MM.1S (cell line): ENCODE data around the gene PGBD5.

Experiments used
- DNase-seq: peaks from one replicate; pipeline ENCODE4 v3.0.0-alpha.2; 2015
- H2AFZ ChIP-seq: fragments of 300-600 bp; sonication (generic); 2 replicates; pipeline ENCODE4 v1.6.0; 2016; ENCODE audit warnings: antibody characterized with exemption, low read length
- H3F3A ChIP-seq: fragments of 300-600 bp; sonication (generic); 2 replicates; pipeline ENCODE4 v1.6.1; 2016; ENCODE audit warnings: mild to moderate bottlenecking, antibody characterized with exemption, low read length, moderate library complexity, mixed read lengths; ENCODE audit not compliant: insufficient read depth
- H3K27ac ChIP-seq: fragments of 300-600 bp; sonication (generic); 2 replicates; pipeline ENCODE4 v1.5.1; 2016; ENCODE audit warnings: mild to moderate bottlenecking, low read length
- H3K27me3 ChIP-seq: fragments of 300-600 bp; sonication (generic); replicated peaks from 2 replicates; pipeline ENCODE4 v1.6.0; 2016; ENCODE audit warnings: low read length; ENCODE audit not compliant: insufficient read depth
- H3K36me3 ChIP-seq: fragments of 300-600 bp; sonication (generic); replicated peaks from 2 replicates; pipeline ENCODE4 v1.6.1; 2016; ENCODE audit warnings: mild to moderate bottlenecking, low read length, mixed read lengths; ENCODE audit not compliant: insufficient read depth
- H3K4me1 ChIP-seq: fragments of 300-600 bp; sonication (generic); 2 replicates; pipeline ENCODE4 v1.6.1; 2016; ENCODE audit warnings: low read length, mixed read lengths
- H3K4me2 ChIP-seq: fragments of 300-600 bp; sonication (generic); 2 replicates; pipeline ENCODE4 v1.6.0; 2016; ENCODE audit warnings: low read depth, low read length
- H3K4me3 ChIP-seq: fragments of 300-600 bp; sonication (generic); 2 replicates; pipeline ENCODE4 v1.5.1; 2016; ENCODE audit warnings: low read length, mixed read lengths
- H3K79me2 ChIP-seq: fragments of 300-600 bp; sonication (generic); 2 replicates; pipeline ENCODE4 v1.6.1; 2016; ENCODE audit warnings: mixed run types, low read length, mixed read lengths
- H3K9ac ChIP-seq: fragments of 300-600 bp; sonication (generic); 2 replicates; pipeline ENCODE4 v1.6.1; 2016; ENCODE audit warnings: low read length, mixed read lengths
- H3K9me2 ChIP-seq: fragments of 300-600 bp; sonication (generic); replicated peaks from 2 replicates; pipeline ENCODE4 v1.6.1; 2016; ENCODE audit warnings: mild to moderate bottlenecking, low read length, mixed read lengths; ENCODE audit not compliant: insufficient read depth
- H3K9me3 ChIP-seq: fragments of 300-600 bp; sonication (generic); replicated peaks from 2 replicates; pipeline ENCODE4 v1.6.1; 2016; ENCODE audit warnings: mild to moderate bottlenecking, low read length, mixed read lengths; ENCODE audit not compliant: insufficient read depth
- H4K20me1 ChIP-seq: fragments of 300-600 bp; sonication (generic); 2 replicates; pipeline ENCODE4 v1.6.1; 2016; ENCODE audit warnings: mild to moderate bottlenecking, low read length, moderate library complexity, mixed read lengths; ENCODE audit not compliant: insufficient read depth
- EZH2 ChIP-seq: fragments of 300-600 bp; sonication (generic); optimal IDR thresholded peaks from 2 replicates; pipeline ENCODE3; 2017; ENCODE audit warnings: low read depth, mild to moderate bottlenecking, antibody characterized with exemption, low read length, mixed read lengths
- EZH2phosphoT487 ChIP-seq: fragments of 300-600 bp; sonication (generic); IDR thresholded peaks from 2 replicates; pipeline ENCODE4 v1.6.1; 2018; ENCODE audit warnings: antibody characterized with exemption, low read length
- TF ChIP-seq, protein P1 (sequence below): fragments of 300-600 bp; sonication (generic); IDR thresholded peaks from 2 replicates; pipeline ENCODE4 v1.5.1; 2016; ENCODE audit warnings: antibody characterized with exemption, low read length, mixed read lengths

PGBD5 gene

DNA sequence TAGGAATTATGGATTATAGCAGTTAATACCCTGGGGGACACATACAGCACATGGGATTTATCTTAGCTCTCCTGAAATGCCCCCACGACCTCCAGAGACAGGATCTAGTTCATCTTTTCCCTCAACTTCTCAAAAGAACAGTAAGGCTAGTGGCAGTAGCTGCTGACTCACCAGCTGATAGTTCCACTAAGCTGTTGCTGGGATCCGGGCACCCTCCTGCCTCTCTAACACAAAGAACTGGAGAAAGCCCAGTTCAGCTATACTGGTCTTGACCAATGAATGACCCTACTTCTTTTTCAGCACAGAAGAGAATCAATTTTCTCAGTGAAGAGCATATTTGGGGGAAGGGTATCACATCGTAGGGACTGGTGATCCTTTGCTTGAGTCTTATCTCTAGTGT, 84.1 kb downstream of the PGBD5 start:
- H3K4me2 ChIP-seq: no peak overlapping the region
- H3K9ac ChIP-seq: no peak overlapping the region
- no peaks in the 10 kb centered on the region for H3K9me2 ChIP-seq
- H3K36me3 ChIP-seq: no peaks in the 10 kb centered on the region
- H3K9me3 ChIP-seq: no peaks in the 10 kb centered on the region
- no peaks in the 10 kb centered on the region for H3F3A ChIP-seq
- no peaks in the 10 kb centered on the region for H3K27me3 ChIP-seq
- no peak for DNase-seq
- H3K4me1 ChIP-seq: no peaks in the 10 kb centered on the region
- no peaks in the 10 kb centered on the region for H4K20me1 ChIP-seq
- no peak overlapping the region for H3K27ac ChIP-seq
- no peak overlapping the region for H2AFZ ChIP-seq
- no peak overlapping the region for H3K4me3 ChIP-seq
- TF ChIP-seq EZH2phosphoT487 (no peak), EZH2 (no peak)
- TF ChIP-seq, protein P1, sequence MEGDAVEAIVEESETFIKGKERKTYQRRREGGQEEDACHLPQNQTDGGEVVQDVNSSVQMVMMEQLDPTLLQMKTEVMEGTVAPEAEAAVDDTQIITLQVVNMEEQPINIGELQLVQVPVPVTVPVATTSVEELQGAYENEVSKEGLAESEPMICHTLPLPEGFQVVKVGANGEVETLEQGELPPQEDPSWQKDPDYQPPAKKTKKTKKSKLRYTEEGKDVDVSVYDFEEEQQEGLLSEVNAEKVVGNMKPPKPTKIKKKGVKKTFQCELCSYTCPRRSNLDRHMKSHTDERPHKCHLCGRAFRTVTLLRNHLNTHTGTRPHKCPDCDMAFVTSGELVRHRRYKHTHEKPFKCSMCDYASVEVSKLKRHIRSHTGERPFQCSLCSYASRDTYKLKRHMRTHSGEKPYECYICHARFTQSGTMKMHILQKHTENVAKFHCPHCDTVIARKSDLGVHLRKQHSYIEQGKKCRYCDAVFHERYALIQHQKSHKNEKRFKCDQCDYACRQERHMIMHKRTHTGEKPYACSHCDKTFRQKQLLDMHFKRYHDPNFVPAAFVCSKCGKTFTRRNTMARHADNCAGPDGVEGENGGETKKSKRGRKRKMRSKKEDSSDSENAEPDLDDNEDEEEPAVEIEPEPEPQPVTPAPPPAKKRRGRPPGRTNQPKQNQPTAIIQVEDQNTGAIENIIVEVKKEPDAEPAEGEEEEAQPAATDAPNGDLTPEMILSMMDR: no peak
- no peaks in the 10 kb centered on the region for H3K79me2 ChIP-seq

DNA sequence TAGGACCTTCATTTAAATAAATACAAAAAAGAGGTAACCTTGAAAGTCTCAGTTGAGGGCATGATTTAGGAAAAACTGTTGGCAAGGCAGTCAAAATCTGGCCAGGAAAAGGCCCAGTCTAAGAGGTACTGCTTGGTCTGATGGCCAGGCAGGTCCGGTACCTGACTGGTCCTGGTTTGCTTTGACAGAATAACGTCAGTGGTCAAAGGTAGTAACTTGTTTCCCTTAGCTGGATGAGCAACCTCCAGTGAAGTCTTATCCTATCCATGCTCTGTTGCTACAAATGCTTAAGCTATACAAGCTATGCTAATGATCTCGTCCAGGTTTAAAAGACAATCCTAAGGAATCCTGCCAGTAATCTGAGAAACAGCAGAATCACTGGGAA, 85.0 kb downstream of the PGBD5 start:
- Histone ChIP-seq H3K36me3 (no peaks in the 10 kb centered on the region), H3K9me2 (no peaks in the 10 kb centered on the region), H3K27me3 (no peaks in the 10 kb centered on the region), H3K27ac (no peak overlapping the region), H3K9ac (no peak overlapping the region), H2AFZ (no peak overlapping the region), H3K79me2 (no peaks in the 10 kb centered on the region), H3K9me3 (no peaks in the 10 kb centered on the region), H3F3A (no peaks in the 10 kb centered on the region), H3K4me2 (no peak overlapping the region), H3K4me1 (no peaks in the 10 kb centered on the region), H3K4me3 (no peak overlapping the region), H4K20me1 (no peaks in the 10 kb centered on the region)
- DNase-seq: no peak
- TF ChIP-seq, protein P1: no peak
- no peak for TF ChIP-seq EZH2
- no peak for TF ChIP-seq EZH2phosphoT487

- Histone ChIP-seq H3K9me3 (no peaks in the 10 kb centered on the region), H3K4me2 (no peak overlapping the region), H4K20me1 (no peaks in the 10 kb centered on the region), H3K9me2 (no peaks in the 10 kb centered on the region), H3K79me2 (no peaks in the 10 kb centered on the region), H3K9ac (no peak overlapping the region), H3K27me3 (no peaks in the 10 kb centered on the region), H3K27ac (no peak overlapping the region), H3K4me3 (no peak overlapping the region), H3F3A (no peaks in the 10 kb centered on the region), H3K4me1 (no peaks in the 10 kb centered on the region), H3K36me3 (no peaks in the 10 kb centered on the region), H2AFZ (no peak overlapping the region)
- TF ChIP-seq EZH2phosphoT487: no peak
- TF ChIP-seq, protein P1: no peak
- TF ChIP-seq EZH2: no peak
- no peak for DNase-seq
Observed at GRCh38 chr1:230340526-230341161, 85.5 kb downstream of the PGBD5 start.

- no peaks in the 10 kb centered on the region for H3K4me1 ChIP-seq
- no peaks in the 10 kb centered on the region for H3F3A ChIP-seq
- no peaks in the 10 kb centered on the region for H3K27me3 ChIP-seq
- H3K4me3 ChIP-seq: no peak overlapping the region
- no peaks in the 10 kb centered on the region for H3K9me2 ChIP-seq
- H2AFZ ChIP-seq: no peak overlapping the region
- H3K9ac ChIP-seq: no peak overlapping the region
- DNase-seq: no peak
- no peaks in the 10 kb centered on the region for H3K9me3 ChIP-seq
- H3K36me3 ChIP-seq: no peaks in the 10 kb centered on the region
- TF ChIP-seq EZH2phosphoT487 (no peak), EZH2 (no peak)
- TF ChIP-seq, protein P1: no peak
- H4K20me1 ChIP-seq: no peaks in the 10 kb centered on the region
- no peak overlapping the region for H3K27ac ChIP-seq
- H3K79me2 ChIP-seq: no peaks in the 10 kb centered on the region
- H3K4me2 ChIP-seq: no peak overlapping the region
Observed at GRCh38 chr1:230339033-230339432, 87.1 kb downstream of the PGBD5 start.
